H9 (cell line): ENCODE measurements around the gene PLEKHA7. TPM values are rescaled to one million over a fixed set of nuclear protein-coding genes. Genes with fewer than 3 reads are reported as not detected.
A peak's percentile ranks its signal among the peaks of the same experiment; 100 is the strongest.

Experiments used
- DNase-seq: peaks from one replicate; pipeline ENCODE4 v3.0.0-alpha.2; 2017
- H2AFZ ChIP-seq: one replicate; pipeline ENCODE4 v1.6.1; 2013; ENCODE audit warnings: mild to moderate bottlenecking, low read length, control low read depth, moderate library complexity
- H2AK5ac ChIP-seq: 2 replicates; pipeline ENCODE4 v1.6.1; 2013; ENCODE audit warnings: low read length, control low read depth, mixed read lengths; ENCODE audit not compliant: insufficient read length
- H2BK120ac ChIP-seq: one replicate; pipeline ENCODE4 v1.6.1; 2013; ENCODE audit warnings: low read depth, mild to moderate bottlenecking, low read length, control low read depth, inconsistent platforms; ENCODE audit not compliant: poor library complexity, severe bottlenecking
- H2BK12ac ChIP-seq: 2 replicates; pipeline ENCODE4 v1.6.1; 2013; ENCODE audit warnings: low read length, control low read depth, mixed read lengths, low read depth; ENCODE audit not compliant: insufficient read length
- H2BK15ac ChIP-seq: 2 replicates; pipeline ENCODE4 v1.6.1; 2013; ENCODE audit warnings: low read depth, low read length, control low read depth
- H2BK20ac ChIP-seq: one replicate; pipeline ENCODE4 v1.6.1; 2013; ENCODE audit warnings: low read depth, mild to moderate bottlenecking, low read length, control low read depth, inconsistent platforms; ENCODE audit not compliant: poor library complexity, severe bottlenecking
- H2BK5ac ChIP-seq: 2 replicates; pipeline ENCODE4 v1.6.1; 2013; ENCODE audit warnings: low read length, control low read depth, mixed read lengths; ENCODE audit not compliant: insufficient read length
- H3K14ac ChIP-seq: 2 replicates; pipeline ENCODE4 v1.6.1; 2013; ENCODE audit warnings: low read length, control low read depth; ENCODE audit not compliant: insufficient read depth
- H3K18ac ChIP-seq: 2 replicates; pipeline ENCODE4 v1.6.1; 2013; ENCODE audit warnings: low read depth, mild to moderate bottlenecking, mixed read lengths, low read length, control low read depth; ENCODE audit not compliant: insufficient read length
- H3K23ac ChIP-seq: 2 replicates; pipeline ENCODE4 v1.6.1; 2013; ENCODE audit warnings: low read length, control low read depth, mixed read lengths, low read depth; ENCODE audit not compliant: insufficient read length
- H3K23me2 ChIP-seq: 2 replicates; pipeline ENCODE4 v1.6.1; 2013; ENCODE audit warnings: low read depth, mild to moderate bottlenecking, mixed read lengths, low read length, control low read depth; ENCODE audit not compliant: insufficient read length, poor library complexity, severe bottlenecking
- H3K27ac ChIP-seq: 2 replicates; pipeline ENCODE4 v1.5.1; 2013; ENCODE audit warnings: low read length, control low read depth, mixed read lengths, low read depth; ENCODE audit not compliant: insufficient read length
- H3K27me3 ChIP-seq: 2 replicates; pipeline ENCODE4 v1.6.1; 2013; ENCODE audit warnings: low read length, control low read depth, inconsistent platforms; ENCODE audit not compliant: insufficient read depth
- H3K4ac ChIP-seq: 2 replicates; pipeline ENCODE4 v1.6.1; 2013; ENCODE audit warnings: low read depth, mild to moderate bottlenecking, control low read depth, inconsistent platforms, low read length, moderate library complexity
- H3K4me1 ChIP-seq: 2 replicates; pipeline ENCODE4 v1.6.1; 2013; ENCODE audit warnings: low read length, control low read depth, inconsistent platforms; ENCODE audit not compliant: insufficient read depth
- H3K4me2 ChIP-seq: 2 replicates; pipeline ENCODE4 v1.6.1; 2013; ENCODE audit warnings: low read length, control low read depth, mixed read lengths; ENCODE audit not compliant: insufficient read length, insufficient read depth
- H3K56ac ChIP-seq: 2 replicates; pipeline ENCODE4 v1.6.1; 2013; ENCODE audit warnings: low read depth, mild to moderate bottlenecking, mixed read lengths, low read length, control low read depth; ENCODE audit not compliant: insufficient read length
- H3K79me1 ChIP-seq: 2 replicates; pipeline ENCODE4 v1.6.1; 2013; ENCODE audit warnings: low read depth, mild to moderate bottlenecking, moderate library complexity, low read length, control low read depth, inconsistent platforms; ENCODE audit not compliant: insufficient read depth, poor library complexity, severe bottlenecking
- H3K79me2 ChIP-seq: 2 replicates; pipeline ENCODE4 v1.6.1; 2013; ENCODE audit warnings: low read length, control low read depth, inconsistent platforms; ENCODE audit not compliant: insufficient read depth
- H3K9ac ChIP-seq: 2 replicates; pipeline ENCODE4 v1.6.1; 2013; ENCODE audit warnings: low read length, control low read depth, mixed read lengths; ENCODE audit not compliant: insufficient read length; ENCODE audit errors: extremely low read depth
- H3K9me3 ChIP-seq: one replicate; pipeline ENCODE4 v1.6.1; 2013; ENCODE audit warnings: low read depth, low read length, inconsistent platforms; ENCODE audit not compliant: control insufficient read depth
- H3T11ph ChIP-seq: one replicate; pipeline ENCODE4 v1.6.1; 2013; ENCODE audit warnings: mild to moderate bottlenecking, low read length, control low read depth, inconsistent platforms
- H4K20me1 ChIP-seq: one replicate; pipeline ENCODE4 v1.6.1; 2013; ENCODE audit not compliant: control insufficient read depth, insufficient read length, insufficient read depth
- H4K5ac ChIP-seq: 2 replicates; pipeline ENCODE4 v1.6.1; 2013; ENCODE audit warnings: low read depth, mild to moderate bottlenecking, mixed read lengths, low read length, control low read depth; ENCODE audit not compliant: insufficient read length
- H4K8ac ChIP-seq: replicated peaks from 2 replicates; pipeline ENCODE4 v1.6.1; 2013; ENCODE audit warnings: low read length, control low read depth, mixed read lengths, low read depth; ENCODE audit not compliant: insufficient read length
- H4K91ac ChIP-seq: 2 replicates; pipeline ENCODE4 v1.6.1; 2013; ENCODE audit warnings: low read depth, mild to moderate bottlenecking, moderate library complexity, mixed read lengths, low read length, control low read depth; ENCODE audit not compliant: insufficient read length
- H3K27ac Mint-ChIP-seq, 3 experiments: 2 replicates in 2 of 3; 3 replicates in 1 of 3; pipeline ENCODE4 v1.8.0; 2020 to 2021; ENCODE audit warnings: mixed read lengths in 3 of 3, mild to moderate bottlenecking in 1 of 3, moderate library complexity in 1 of 3
- H3K27me3 Mint-ChIP-seq: 2 replicates; pipeline ENCODE4 v1.8.0; 2021; ENCODE audit warnings: low read depth, mild to moderate bottlenecking, moderate library complexity, mixed read lengths
- H3K36me3 Mint-ChIP-seq, 3 experiments: 2 replicates in 2 of 3; 3 replicates in 1 of 3; pipeline ENCODE4 v1.8.0; 2020 to 2021; ENCODE audit warnings: low read depth in 3 of 3, mixed read lengths in 3 of 3; ENCODE audit not compliant: insufficient read depth in 1 of 3
- H3K4me1 Mint-ChIP-seq, 2 experiments: 2 replicates each; pipeline ENCODE4 v1.8.0; 2020; ENCODE audit warnings: mixed read lengths in 2 of 2
- H3K4me3 Mint-ChIP-seq, 2 experiments: 2 replicates in 1 of 2; 3 replicates in 1 of 2; pipeline ENCODE4 v1.8.0; 2020 to 2021; ENCODE audit warnings: mild to moderate bottlenecking in 2 of 2, mixed read lengths in 2 of 2, moderate library complexity in 1 of 2
- H3K9me3 Mint-ChIP-seq, 2 experiments: 2 replicates in 1 of 2; 3 replicates in 1 of 2; pipeline ENCODE4 v1.8.0; 2020; ENCODE audit warnings: mild to moderate bottlenecking in 2 of 2, mixed read lengths in 2 of 2, moderate library complexity in 1 of 2
- CTCF ChIP-seq: fragments of 200-600 bp; sonication (generic); conservative IDR thresholded peaks from 3 replicates; pipeline ENCODE4 v1.8.0; 2021; ENCODE audit warnings: antibody characterized with exemption, mild to moderate bottlenecking
- WGBS: extraction: QIAGEN DNeasy Blood & Tissue Kit; methylation state at CpG from one replicate; pipeline ENCODE4 v1.1.7; 2013; ENCODE audit warnings: missing lambda C conversion rate, low lambda C conversion rate, mixed read lengths; ENCODE audit not compliant: insufficient read length; ENCODE audit errors: extremely low coverage; 5-methylcytosine and 5-hydroxymethylcytosine counted together
- total RNA-seq: library from RNA; stranded (reverse); gene quantifications from 2 replicates; pipeline ENCODE4 v1.2.1, GENCODE V29; 2021

The PLEKHA7 gene
- total RNA-seq, 1 experiment from 2014 or later: 21.0 TPM

GRCh38 chr11:17012179-17012578, 2.0 kb downstream of the PLEKHA7 start:
- Histone ChIP-seq H3K79me2 (no peaks in the 10 kb centered on the region), H2AK5ac (no peak overlapping the region), H3K79me1 (peaks cover 2% of the 10 kb centered on the region), H3K4me2 (peak overlapping the region; percentile 75), H3K9ac (peak overlapping the region; percentile 4), H2BK12ac (peak overlapping the region; percentile 12), H3K56ac (no peak overlapping the region), H2BK5ac (no peak overlapping the region), H2AFZ (no peak overlapping the region), H3K27ac (no peak overlapping the region), H4K8ac (peak overlapping the region; percentile 58), H3K14ac (peak overlapping the region; percentile 58; the same call in 1 of the 2 replicates), H3K23ac (no peak overlapping the region), H4K5ac (no peak overlapping the region), H4K20me1 (no peaks in the 10 kb centered on the region), H3K9me3 (no peaks in the 10 kb centered on the region), H2BK20ac (no peak overlapping the region), H3K27me3 (no peaks in the 10 kb centered on the region), H3T11ph (no peak overlapping the region), H3K18ac (no peak overlapping the region), H2BK120ac (no peak overlapping the region), H3K4me1 (peaks cover 12% of the 10 kb centered on the region), H4K91ac (no peak overlapping the region), H3K4ac (no peak overlapping the region), H2BK15ac (no peak overlapping the region), H3K23me2 (peaks cover 20% of the 10 kb centered on the region)
- Mint-ChIP-seq H3K4me1 (peaks cover 8 to 9% of the 10 kb centered on the region in 2 experiments), H3K4me3 (no peak overlapping the region), H3K27me3 (peaks cover 7% of the 10 kb centered on the region), H3K36me3 (peaks cover 0 to 11% (median 4%) of the 10 kb centered on the region in 3 experiments; a peak in 2 of 7 replicates), H3K9me3 (no peaks in the 10 kb centered on the region), H3K27ac (no peak overlapping the region)
- peak; percentile 41 for DNase-seq
- WGBS: no CpG with 5 or more reads among the region's 6 CpGs
- no peak for TF ChIP-seq CTCF
